IPS-NIHi11 (cell line): ENCODE measurements around the gene SESN1.
"Not testable (repeated sequence)": the region's sequence is repeated elsewhere in the genome, so short reads cannot be mapped to it uniquely, and the experiment has no call there.

ENCODE experiments used
- DNase-seq: peaks from one replicate; pipeline ENCODE4 v3.0.0; 2012; ENCODE audit warnings: mixed read lengths, low spot score

Gene SESN1

DNA sequence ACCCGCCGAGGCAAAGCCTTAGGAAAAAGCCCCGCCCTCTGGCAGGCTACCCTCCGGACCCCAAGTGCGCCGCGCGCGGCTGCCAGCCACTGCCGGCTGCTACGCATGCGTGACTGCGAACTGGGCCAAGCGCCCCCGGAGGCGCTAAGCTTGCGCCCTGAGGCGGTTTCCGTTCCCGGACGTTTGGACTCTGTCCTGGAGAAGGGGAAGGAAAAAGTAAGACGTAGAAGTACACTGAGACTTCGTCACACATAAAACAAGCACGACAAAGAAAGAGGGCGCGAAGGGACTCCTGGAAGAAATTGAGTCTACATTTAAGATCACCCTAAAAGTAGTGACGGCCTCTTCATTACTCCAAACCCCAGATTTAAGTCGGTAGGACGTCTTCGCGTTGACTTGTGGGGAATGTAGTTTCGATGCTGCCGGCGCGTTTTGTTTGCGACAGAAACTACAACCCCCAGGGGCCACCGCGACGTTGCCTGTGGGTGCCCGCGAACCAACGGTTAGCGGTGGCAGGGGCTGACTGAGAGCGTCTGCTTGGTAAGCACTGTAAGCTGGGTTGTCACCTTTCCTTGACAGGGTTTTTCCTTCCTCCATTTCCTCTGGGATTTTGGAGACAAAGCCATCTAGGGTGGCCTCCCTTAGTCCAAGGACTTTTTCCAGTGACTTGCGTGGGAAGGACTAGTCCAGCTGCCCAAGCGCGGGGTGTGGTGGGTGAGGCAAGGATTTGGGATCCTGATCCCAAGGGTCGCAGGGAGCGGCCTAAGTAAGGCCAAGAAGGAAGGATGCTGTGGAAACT, 589 bp upstream of the SESN1 start, which contains the start of gene CEP57L1:
CEP57L1 (plus strand) TSS at position 472 of the 799 bp plus-strand sequence. CDS start 49,715 bp downstream, outside the sequence.
- peak; percentile 75 for DNase-seq

DNA sequence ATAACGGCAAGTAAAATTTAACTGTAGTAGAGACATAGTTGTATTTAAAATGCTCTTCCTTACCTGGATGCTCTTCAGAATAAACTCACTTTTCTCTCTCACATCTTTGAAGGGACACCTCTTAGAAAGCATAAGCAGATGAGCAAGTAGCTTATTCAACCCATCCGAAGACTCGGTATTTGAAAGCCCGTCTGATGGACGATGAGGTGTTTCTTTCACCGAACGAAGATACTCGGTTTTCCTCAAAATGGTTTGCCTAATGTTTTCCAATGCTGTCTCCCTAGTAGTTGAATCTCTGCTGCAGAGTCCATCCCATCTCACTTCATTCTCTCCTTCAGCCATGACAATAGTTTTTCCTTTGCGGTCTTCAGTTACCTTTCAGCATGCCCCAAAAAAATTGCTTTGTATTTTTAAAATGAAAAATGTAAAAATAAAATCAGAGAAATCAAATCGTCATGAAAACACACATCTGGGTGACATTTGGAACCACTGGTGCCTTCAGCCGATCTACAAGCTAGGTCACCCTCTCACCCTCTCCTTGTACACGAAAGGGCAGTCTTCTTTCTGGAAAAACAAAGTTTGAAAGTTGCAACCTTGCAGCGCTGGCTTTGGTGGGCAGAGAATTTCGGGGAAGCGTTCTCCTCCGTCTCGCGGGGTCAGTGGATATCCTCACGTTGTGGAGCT, 772 bp downstream of the SESN1 start:
- no peak for DNase-seq

DNA sequence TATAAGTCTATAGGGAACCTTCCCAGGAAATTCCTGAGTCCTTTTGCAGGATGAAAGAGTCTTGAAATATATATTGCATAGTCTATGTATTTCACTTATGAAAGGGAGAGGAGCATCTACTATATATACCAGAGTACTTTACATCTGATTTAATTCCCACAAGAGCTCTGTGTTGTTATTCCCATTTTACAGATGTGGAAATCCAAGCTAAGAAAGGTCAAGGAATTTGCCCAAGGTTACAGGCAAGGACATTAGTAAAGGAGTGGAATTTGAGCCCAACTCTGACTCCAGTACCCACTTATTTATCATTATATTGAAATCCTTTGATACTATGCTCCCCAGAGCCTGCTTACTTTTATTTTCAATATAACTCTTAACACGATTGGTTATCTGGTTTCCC, 2.6 kb downstream of the SESN1 start:
- no peak for DNase-seq

DNA sequence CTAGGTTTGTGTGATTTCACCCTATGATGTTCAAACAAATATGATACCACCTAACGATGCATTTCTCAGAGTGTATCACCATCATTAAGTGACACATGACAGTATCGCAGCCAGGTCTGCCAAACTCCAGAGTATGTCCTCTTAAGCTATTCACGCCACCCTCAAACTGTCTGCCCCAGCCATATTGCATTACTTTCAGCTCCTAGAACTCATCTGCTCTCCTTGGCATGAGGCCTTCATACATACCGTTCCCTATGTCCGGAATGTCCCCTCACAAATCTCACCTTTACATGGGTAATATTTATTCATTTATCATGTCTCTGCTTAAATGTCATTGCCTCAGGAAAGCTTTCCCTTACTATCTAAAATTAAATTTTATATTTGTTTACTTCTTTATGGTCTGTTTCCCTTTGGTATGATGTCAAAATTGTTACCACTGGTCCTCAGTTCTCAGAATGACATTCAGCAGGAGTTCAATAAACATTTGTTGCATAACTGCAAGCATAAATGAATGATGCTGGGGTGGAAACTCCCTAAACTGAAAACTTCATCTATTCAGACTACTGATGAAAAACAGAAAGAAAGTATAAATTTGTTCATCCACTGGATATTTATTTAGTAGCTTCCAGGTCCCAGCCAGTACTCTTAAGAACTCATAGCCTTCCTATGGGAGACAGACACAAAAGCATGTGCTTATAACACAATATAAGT, 3.2 kb downstream of the SESN1 start:
- no peak for DNase-seq

DNA sequence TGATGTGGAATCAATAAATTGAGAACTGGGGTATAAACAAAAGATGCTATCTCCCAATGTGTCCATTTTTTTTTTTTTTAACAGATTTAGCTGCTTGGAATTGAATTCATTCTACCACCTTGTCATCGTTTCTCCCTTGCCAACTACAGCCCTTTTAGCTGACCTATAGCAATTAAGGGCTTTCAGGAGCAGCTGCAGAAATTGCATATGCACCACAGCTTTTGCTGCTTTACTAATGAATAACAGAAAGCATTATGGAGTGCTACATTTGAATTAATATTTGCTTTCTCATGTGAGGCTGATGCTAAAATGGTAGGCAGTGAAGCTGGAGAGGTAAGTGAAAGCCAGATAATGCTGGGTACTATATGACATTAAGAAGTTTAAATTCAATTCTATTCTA, 5.7 kb downstream of the SESN1 start:
- DNase-seq, result no peak

DNA sequence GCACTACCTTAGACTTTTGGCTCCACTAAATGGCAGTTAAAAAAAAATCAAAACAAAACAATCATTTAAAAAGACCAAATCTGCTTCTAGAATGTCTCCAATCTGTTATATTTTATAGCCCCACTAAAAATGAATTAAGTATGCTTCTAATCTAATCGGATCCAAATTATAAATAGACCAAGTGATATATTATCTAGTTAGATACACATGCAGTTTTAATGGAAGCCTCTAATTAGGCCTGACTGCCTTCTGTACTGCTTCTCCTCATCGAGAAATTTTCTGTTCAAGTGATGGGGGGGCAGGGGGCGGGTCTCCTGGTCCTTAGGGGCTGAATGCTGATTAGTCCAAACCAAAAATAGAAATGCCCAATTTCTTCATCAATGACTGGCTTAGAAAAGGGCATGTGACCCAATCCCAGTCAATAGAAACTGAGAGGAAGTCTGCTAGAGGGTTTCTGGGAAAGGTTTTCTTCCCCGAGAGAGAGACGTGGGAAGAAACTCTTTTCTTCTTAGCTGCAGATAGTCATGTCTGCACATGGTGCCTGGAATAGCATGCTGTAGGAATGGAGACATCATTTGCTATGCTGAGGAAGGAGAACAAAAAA, 6.9 kb downstream of the SESN1 start:
- DNase-seq, result no peak

DNA sequence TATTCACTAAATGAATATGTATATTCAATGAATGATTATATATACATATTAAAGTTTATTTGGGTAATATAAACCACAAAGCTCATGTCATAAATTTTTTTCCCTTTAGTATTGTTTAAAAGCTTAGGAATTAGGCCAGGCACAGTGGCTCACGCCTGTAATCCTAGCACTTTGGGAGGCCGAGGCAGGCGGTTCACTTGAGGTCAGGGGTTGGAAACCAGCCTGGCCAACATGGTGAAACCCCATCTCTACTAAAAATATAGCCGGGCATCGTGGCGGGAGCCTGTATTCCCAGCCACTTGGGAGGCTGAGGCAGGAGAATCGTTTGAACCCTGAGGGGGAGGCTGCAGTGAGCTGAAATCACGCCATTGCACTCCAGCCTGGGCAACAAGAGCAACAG, 10.5 kb downstream of the SESN1 start:
- DNase-seq, result not testable (repeated sequence)

DNA sequence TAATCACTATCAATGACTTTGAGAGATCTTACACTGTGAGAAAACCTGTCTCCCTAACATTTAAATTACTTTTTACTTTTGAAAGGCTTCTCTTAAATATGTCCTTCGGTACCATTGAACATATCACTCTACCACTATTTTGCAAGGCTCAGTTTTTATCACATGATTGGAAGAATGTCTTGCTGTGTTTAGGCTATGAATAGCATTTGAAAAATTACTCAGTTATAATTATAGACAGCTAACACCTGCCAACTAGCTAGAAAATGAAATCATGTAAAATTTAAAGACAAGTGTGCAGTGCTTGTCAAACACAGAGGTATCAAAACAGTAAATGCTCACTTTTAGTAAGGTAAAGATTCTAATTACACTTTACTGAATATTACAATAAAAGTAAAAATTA, 11.0 kb downstream of the SESN1 start:
- DNase-seq, result no peak

DNA sequence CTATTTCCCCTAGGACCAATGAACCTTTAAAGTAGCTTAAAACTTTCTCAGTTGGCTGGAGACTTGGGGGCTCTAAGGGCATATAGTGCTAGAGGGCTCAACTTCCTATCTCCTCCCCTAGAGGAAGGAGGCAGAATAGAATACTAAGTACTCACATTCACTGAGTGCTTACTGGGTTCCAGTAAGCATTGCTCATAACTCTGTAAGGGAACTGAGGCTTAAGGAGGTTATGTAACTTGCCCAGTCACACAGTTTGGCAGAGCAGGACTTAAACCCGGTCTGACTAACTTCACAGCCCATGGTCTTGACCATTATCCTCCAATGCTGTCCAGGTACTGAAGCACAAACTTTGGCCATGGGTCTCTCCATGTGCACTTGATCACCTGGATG, 12.5 kb downstream of the SESN1 start:
- DNase-seq, result peak; percentile 14

DNA sequence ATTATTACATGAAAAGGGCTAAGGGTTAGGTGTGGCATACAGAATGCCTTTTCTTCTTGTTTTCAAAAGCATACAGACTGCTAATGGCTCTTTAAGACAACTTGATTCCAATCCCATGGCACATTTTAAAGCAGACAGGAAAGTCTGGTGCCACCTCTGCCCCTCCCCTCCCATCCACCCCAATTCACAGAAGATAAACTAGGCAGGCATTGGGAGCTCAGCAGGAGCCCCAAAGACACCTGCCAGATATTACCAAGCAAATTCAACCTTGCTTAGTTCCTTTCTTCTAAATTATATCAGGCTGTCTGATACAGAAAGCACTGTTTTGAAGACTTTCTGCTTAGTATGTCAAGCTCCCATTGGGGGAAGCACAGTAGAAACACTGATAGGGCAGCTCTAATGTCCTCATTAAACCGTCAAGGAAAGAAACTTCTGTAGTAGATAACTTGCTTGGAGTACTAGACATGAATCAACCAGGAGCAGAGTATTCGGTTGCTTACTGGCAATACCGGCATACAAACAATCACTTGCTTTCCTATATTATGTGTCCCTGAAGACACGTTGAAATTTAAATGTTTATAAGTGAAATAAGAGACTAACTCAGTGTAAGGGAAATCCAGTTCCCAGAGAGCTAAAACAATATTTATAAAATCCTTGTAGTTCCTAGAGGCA, 13.0 kb downstream of the SESN1 start:
- DNase-seq, result no peak

DNA sequence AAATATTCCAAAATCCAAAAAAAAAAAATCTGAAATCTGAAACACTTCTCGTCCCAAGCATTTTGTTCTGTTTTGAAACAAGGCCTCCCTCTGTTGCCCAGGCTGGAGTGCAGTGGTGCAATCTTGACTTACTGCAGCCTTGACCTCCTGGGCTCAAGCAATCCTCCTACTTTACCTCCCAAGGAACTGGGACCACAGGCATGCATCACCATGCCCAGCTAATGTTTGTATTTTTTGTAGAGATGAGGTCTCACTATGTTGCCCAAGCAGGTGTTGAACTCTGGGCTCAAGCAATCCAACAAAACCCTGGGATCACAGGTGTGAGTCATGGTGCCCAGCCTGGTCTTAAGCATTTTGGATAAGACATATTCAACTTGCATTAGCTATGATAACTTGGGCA, 13.6 kb downstream of the SESN1 start:
- DNase-seq, result no peak

DNA sequence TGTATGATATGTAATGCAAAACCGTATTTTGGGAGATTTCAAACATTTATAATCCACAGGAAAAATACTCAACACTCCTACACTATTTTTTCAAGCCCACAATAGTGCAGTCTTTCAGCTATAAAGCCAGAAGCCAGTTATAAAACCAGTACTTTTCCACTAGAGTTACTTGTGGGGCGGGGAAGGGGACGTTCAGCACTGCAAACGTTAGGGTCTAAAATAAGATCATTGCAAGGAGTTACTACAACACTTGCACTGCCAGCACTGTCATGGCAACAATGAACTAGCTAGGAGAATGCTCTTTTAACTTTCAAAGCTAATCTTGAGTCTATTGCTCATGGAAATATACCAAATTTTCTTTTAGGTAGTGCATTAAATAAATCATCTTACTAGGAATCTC, 14.7 kb downstream of the SESN1 start:
- DNase-seq, result no peak

DNA sequence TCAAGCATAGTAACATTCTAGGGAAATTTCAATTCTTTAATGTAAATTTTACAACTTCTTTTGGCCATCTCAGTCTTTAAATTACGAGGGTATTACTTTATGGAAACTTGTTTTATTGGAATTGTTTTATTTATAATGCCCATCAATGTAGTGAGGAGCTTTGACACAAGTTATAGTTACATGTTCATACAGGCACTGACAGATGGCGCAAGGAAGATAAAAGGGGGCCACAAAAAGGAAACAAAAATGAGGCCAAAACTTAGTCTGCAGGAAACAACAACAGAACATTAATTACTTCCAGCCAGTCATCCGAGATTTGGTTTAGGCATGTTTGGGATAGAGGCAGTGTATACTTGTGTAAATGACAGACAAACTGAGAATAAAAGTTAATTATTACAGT, 18.3 kb downstream of the SESN1 start:
- DNase-seq, result no peak

DNA sequence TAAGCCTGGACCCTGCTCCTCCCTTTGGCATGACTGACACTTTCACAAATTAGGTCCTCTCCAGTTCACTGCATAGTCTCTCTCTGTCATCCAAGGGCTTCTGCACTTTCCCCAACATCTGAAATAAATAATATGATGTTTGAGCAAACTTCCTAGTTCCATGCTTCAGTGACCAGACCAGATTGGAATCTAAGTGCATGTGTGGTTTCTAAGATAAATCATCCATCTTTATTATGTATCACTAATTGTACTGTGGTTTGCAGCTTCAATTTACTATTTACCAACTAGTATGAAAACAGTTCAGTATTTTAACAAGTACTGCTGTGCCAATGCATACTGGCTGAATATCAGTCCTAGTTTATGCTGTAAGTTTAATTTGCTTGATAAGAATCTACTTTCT, 18.7 kb downstream of the SESN1 start:
- DNase-seq, result no peak

DNA sequence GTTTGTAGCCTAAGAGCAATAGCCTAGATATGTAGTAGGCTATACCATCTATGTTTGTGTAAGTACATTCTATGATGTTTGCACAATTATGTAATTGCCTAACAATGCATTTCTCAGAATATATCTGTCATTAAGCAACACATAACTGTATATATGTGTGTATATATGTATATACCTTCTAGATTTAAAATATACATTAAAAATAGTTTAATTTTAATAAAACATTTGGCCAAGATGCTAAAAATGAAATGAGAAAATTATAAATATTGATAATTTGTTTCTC, 20.6 kb downstream of the SESN1 start:
- no peak for DNase-seq

DNA sequence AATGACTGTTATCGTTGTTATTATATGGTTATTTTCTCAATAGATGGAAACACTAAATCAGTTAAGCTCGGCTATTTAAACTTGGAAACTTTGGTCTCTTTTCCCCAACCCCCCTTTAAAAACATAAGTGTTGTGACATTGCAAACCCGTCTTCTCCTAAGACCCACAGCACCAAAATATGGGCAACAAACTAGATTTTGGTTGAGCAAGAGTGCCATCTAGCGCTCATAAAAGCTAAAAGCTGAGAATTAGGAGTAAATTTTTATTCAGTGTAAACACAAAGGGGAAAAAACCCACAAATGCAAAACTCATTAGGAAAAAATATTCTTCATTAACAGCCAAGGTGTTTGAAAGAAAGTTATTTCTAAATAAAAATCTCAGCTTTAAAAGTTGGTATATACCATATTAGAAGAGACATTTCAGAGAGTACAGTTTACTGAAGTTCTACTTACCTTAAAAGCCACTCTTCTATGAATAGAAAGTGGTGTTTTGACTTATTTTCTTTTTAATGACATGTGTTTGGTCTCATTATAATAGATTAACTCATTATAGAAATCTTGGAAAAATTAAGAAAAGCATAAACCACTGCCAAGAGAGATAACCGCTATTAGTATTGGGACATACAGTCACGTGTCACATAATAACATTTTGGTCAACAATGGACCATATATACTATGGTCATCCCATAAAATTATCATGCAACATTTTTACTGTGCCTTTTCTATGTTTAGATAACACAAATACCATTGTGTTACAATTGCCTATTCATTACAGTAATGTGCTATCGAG, 21.1 kb downstream of the SESN1 start:
- DNase-seq, result peak; percentile 51

DNA sequence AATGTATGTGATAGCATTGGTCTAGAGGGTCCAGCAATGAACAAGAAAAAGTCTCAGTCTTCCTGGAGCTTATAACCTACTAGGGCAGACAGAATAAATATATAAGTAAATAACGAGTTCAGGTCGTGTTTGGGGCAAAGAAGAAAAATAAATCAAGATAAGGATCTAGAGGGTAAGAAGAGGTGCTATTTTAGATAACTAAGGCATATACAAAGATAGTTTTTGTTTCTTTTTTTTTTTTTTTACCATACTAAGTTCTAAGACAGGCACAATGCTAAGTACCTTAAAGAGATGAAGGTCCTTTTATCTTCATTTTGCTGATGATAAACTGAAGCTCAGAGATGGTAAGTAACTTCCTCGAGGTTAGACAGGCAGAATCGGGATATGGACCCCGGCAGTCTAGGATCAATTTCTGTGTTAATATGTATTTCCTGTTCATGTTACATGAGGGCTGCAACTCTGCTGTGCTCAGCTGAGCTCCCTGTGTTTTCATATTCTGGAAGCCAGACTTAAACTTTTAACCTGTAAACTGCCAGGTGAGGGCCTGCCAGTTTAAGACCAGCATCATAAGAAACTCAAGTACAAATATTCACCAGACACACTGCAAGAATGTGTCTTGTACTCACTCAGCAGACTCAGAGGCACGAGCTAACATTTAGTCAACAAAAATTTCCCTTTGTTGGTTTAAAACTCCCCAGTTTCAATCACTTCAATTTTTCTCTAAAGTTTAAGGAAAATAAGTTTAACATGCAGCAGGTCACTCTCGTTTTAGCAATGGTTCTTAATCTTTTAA, 23.3 kb downstream of the SESN1 start:
- no peak for DNase-seq

DNA sequence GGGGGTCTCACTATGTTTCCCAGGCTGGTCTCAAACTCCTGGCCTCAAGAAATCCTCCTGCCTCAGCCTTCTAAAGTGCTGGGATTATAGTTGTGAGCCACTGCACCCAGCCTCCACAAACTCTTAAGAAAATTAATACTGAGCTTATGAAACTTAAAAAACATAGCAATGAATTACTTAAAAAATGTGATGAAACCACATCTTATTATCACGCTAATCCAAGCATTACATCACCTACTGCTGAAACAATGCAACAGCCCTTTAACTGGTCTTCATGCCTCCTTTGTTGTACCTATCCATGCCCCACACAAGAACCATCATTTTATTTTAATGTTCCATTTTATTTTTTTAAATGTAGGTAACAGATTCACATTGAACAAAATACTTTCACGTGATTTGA, 24.9 kb downstream of the SESN1 start:
- no peak for DNase-seq

DNA sequence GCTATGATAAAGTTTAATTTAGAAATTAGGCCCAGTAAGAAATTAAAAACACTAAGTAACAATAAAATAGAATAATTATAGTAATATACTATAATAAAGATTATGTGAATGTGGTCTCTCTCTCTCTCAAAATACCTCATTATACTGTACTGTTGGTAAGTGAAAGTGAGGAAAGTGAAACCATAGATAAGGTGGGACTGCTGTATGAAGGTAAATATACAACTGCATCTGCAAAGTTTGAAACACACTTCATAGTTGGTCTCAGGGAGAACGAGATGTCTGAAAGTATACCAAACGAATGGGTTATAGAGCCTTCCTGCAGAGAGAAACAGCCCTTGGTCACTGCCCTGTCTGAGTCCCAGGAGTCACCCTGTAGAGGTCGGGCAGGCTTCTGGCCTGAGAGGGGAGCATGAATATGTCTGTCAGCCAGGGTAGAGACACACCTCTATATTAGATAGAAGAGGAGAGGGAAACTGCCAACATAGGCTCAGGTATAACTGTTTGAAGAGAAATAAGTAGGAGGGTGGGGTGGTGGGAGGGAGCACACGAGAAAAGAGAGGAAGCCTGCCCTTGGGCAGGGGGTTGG, 31.8 kb downstream of the SESN1 start:
- DNase-seq, result no peak

DNA sequence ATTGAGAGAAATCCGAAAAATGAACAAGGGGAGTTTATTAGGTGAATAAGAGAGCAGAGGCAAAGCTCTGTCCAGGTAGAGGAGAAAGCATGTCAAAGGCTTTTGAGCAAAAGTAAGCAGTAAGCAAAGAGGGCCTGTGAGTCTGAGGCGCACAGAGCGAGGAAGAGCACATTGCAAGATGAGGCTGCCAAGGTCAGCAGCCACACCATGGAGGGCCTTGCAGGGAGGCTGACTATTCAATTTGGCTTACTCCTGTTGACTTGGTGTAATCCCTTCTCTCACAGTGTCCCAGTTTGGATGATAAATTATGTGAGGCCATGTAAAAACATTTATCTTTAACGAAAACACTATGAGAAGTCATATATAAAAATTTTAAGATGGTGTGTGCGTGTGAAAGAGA, 32.4 kb downstream of the SESN1 start:
- no peak for DNase-seq
